GM12891 (cell line): ENCODE measurements around the gene ABHD16A.

Experiments
- PAX5 ChIP-seq: IDR thresholded peaks from 2 replicates; pipeline ENCODE4 v1.6.1; 2011; ENCODE audit warnings: low read length, moderate library complexity, mild to moderate bottlenecking; ENCODE audit not compliant: insufficient read depth, severe bottlenecking
- POLR2A ChIP-seq: IDR thresholded peaks from 2 replicates; pipeline ENCODE4 v1.6.1; 2011; ENCODE audit warnings: low read depth, low read length, control low read depth
- POLR2AphosphoS5 ChIP-seq: IDR thresholded peaks from 2 replicates; pipeline ENCODE4 v1.6.1; 2011; ENCODE audit warnings: low read depth, low read length, control low read depth
- SPI1 ChIP-seq: IDR thresholded peaks from 2 replicates; pipeline ENCODE4 v1.6.1; 2011; ENCODE audit warnings: low read depth, low read length, control low read depth
- TAF1 ChIP-seq: IDR thresholded peaks from 2 replicates; pipeline ENCODE4 v1.6.1; 2011; ENCODE audit warnings: low read depth, low read length, control low read depth

GRCh38 chr6:31701666-31702404 is 1.3 kb downstream of the ABHD16A start:
- TF ChIP-seq POLR2A (no peak), TAF1 (no peak), SPI1 (no peak), POLR2AphosphoS5 (no peak), PAX5 (no peak)
